GM12891 (cell line): ENCODE data around the gene NCEH1.

Source experiments
- DNase-seq: peaks from one replicate; pipeline ENCODE4 v3.0.0; 2011; ENCODE audit warnings: low spot score; ENCODE audit not compliant: insufficient read length
- FAIRE-seq: peaks from 2 replicates; lab custom pipeline; 2011; peaks lifted over from hg19 to GRCh38; lab: Jason Lieb, UNC
- PAX5 ChIP-seq: IDR thresholded peaks from 2 replicates; pipeline ENCODE4 v1.6.1; 2011; ENCODE audit warnings: low read length, moderate library complexity, mild to moderate bottlenecking; ENCODE audit not compliant: insufficient read depth, severe bottlenecking
- POLR2A ChIP-seq: IDR thresholded peaks from 2 replicates; pipeline ENCODE4 v1.6.1; 2011; ENCODE audit warnings: low read depth, low read length, control low read depth
- POLR2AphosphoS5 ChIP-seq: IDR thresholded peaks from 2 replicates; pipeline ENCODE4 v1.6.1; 2011; ENCODE audit warnings: low read depth, low read length, control low read depth
- POU2F2 ChIP-seq: IDR thresholded peaks from 2 replicates; pipeline ENCODE4 v1.6.1; 2011; ENCODE audit warnings: low read depth, mild to moderate bottlenecking, control low read depth, low read length, moderate library complexity
- SPI1 ChIP-seq: IDR thresholded peaks from 2 replicates; pipeline ENCODE4 v1.6.1; 2011; ENCODE audit warnings: low read depth, low read length, control low read depth
- TAF1 ChIP-seq: IDR thresholded peaks from 2 replicates; pipeline ENCODE4 v1.6.1; 2011; ENCODE audit warnings: low read depth, low read length, control low read depth

NCEH1 gene

DNA sequence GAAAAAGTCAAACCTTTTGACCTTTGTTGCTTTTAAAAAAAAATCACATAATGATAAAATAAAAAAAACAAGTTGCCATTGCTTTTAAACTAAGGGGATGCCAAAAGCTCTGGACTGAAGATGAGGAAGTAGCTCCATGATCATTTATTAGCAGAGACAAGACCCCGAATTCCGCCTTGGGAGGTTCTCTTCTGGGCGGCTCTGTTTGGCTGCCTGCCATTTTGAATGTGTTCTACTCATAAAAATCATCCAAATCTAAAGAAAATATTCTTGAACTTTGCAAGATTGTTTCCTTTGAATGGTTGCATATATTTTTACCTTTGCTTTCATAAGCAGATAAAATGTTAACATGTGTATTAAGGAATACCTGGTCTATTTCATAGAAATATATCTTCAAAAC, 63.8 kb downstream of the NCEH1 start:
- TF ChIP-seq POLR2A (no peak), POLR2AphosphoS5 (no peak), PAX5 (no peak), TAF1 (no peak), POU2F2 (no peak), SPI1 (no peak)
- no peak for DNase-seq
- no peak for FAIRE-seq

DNA sequence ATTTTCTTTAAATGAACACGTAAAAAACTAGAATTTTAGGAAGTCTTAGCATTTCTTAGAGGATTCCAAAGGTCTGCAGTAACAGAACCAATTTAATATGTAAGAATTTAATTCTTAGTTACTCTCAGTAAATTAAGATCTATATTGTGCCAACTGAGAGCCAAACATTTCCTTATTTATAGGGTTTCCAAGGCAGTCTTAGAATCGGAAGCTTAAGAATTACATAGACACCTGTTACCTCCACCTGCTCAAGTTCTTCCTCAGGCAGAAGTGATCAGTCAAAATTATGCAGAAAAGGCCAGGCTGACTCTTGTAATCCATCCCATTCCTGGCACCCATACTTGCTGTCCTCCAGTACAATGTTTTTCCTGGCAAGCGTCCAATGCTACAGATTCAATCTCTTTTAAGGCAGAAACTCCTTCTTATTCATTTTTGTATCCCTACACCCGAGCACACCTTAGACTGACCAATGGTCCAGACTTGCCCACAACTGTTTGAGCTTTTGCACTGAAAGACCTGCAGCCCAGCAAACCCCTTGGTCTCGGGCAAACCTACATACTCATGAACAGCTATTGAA, 64.3 kb downstream of the NCEH1 start:
- FAIRE-seq: no peak

DNA sequence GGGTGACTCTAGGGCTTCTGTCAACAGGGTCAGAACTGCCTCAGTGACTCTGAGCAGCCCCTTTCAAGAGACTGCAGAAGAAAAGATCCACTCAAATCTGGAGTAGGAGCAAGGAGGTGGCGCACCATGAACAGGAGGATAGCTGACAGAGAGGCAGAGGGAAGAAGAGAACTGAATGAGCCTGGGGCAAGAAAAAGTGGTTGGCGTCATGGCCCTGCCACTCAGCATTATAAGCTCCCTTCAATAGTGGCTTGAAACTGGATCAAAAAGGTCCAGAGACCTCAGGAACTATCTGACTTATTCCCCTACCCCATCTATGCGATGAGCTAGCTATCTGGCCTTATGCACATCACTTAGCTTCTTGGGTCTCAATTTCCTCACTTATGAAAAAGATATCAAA, 66.6 kb downstream of the NCEH1 start:
- no peak for DNase-seq
- FAIRE-seq: no peak
- TF ChIP-seq POLR2AphosphoS5 (no peak), TAF1 (no peak), PAX5 (no peak), POU2F2 (no peak), SPI1 (no peak), POLR2A (no peak)

More for the DNA sequence above, 64.3 kb downstream of the NCEH1 start:
- no peak for DNase-seq
- TF ChIP-seq POU2F2 (no peak), POLR2AphosphoS5 (no peak), POLR2A (no peak), TAF1 (no peak), PAX5 (no peak), SPI1 (no peak)

DNA sequence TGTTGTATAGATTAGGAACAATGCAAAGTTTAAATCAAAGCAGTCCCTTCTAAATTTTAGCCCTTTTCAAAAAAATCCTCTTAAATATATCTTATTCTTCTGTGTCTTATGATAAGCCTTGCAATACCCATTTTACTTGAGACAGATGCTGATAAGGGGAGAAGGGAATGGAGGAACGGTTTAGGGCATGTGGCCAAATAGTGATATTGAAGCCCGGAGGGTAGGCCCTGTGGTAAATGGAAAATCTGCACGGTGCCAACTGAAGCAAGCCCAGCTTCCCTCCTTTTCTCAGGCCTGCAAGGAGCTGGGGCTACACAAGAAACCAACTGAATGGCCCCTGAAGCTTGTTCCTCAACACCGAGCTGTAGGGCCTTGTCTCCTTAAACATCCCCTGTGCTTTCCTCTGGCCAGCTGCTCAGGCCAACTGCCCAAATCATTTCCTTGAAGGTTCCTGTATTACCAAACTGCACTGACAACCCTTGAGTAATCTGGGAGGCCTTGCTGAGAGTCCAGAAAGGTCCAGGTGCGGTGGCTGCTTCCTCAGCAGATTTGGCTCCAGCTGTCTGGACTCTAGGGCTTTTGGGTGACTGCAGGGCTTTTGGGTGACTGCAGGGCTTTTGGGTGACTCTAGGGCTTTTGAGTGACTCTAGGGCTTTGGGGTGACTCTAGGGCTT, 67.2 kb downstream of the NCEH1 start:
- no peak for FAIRE-seq
- no peak for DNase-seq
- TF ChIP-seq POU2F2 (no peak), SPI1 (no peak), POLR2AphosphoS5 (no peak), TAF1 (no peak)

DNA sequence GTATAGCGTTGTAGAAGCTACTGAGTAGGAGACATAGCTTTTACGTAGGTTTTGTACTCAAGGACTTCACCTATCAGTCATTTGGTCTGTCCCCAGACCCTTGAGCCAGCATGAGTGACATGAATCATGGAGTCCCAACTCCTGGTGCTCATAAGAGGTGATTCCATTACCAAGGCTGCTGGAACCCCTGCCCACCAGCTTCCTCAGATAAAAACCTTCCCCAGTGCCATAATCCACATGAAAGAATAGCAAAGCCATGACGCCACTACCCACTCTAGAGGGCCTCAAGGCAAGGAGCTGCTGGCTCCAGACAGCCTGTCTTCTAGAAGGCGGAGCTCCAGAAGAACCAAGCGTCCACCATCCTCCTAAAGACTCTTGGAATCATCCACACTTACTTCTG, 69.6 kb downstream of the NCEH1 start:
- DNase-seq: no peak
- FAIRE-seq: no peak
- TF ChIP-seq PAX5: no peak
- no peak for TF ChIP-seq SPI1
- no peak for TF ChIP-seq POLR2A
- TF ChIP-seq POLR2AphosphoS5: no peak
- TF ChIP-seq POU2F2: no peak
- no peak for TF ChIP-seq TAF1

DNA sequence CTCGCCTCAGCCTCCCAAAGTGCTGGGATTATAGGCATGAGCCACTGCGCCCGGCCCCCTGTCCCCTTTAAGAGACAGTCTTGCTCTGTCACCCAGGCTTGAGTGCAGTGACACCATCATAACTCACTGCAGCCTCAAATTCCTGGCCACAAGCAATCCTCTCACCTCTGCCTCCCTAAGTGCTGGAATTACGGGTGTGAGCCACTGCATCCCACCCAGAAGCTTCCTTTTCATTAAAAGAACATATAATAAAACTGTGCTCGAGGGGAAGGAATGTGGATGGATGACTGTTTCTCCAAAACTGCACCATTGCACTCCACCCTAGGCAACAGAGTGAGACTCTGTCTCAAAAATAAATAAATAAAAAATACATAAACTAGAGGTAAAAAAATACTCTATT, 70.1 kb downstream of the NCEH1 start:
- FAIRE-seq: no peak
- DNase-seq: no peak
- no peak for TF ChIP-seq TAF1
- no peak for TF ChIP-seq PAX5
- no peak for TF ChIP-seq SPI1
- no peak for TF ChIP-seq POLR2AphosphoS5
- no peak for TF ChIP-seq POU2F2

DNA sequence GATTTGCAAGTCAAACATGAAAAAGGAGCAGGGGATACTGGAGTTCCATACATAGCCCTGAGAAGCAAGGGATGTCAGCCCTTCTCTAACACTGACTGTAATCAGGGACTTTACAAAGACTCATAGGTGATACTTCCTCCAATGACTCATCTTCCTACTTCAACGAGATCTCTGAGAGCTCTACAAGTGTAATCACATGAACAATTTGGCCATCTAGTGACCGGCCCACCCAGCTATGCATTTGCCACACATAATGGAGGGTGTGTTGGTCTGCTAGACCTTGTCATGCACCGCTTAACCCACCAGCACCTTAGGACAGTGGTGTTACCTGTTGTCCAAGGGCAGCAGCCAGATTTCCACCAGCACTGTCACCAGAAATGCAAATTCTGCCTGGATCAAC, 75.3 kb downstream of the NCEH1 start:
- peak; percentile 10 for DNase-seq
- peak; percentile 58 for FAIRE-seq
- TF ChIP-seq POU2F2 (peak; percentile 59), POLR2AphosphoS5 (no peak), SPI1 (peak; percentile 73), PAX5 (peak; percentile 67), TAF1 (no peak)

DNA sequence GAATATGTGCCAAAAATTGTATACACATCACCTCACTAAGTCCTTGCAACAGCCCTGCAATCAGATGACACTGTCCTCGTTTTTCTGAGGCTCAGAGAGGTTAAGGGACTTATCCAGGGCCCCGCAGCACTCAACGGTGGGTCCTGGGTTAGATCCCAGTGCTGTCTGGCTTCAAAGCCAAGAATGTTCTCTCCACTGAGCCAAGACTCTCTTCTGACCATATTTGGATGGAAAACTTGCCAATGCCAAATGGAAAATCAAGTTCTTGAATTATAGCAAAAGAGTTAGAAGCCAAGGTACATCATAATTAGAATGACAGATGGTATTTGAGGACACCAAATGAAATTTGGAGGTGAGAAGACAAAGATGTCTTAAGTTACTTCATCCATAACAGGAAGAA, 75.9 kb downstream of the NCEH1 start:
- TF ChIP-seq POLR2AphosphoS5 (no peak), SPI1 (no peak), POLR2A (no peak), PAX5 (no peak), TAF1 (no peak), POU2F2 (no peak)
- FAIRE-seq (no peak), DNase-seq (no peak)

DNA sequence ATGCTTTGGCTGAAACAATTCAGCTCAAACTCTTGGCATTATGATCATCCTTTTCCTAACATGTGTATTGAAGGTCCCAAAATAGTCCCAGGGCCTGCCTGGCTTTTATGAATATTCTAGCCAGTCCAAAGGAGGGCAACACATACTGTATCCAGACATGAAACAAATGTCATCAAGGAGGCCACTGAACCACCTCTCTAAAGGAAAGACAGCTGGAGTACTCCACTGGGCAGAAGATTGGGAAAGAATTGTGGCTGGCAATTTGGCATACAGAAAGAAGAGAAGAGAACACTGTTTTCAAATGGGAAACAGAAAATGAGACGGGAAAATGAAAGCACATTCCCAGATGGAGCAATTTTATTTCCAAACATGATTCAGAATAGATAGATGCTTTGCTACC, 80.6 kb downstream of the NCEH1 start:
- FAIRE-seq (no peak), DNase-seq (no peak)
- no peak for TF ChIP-seq PAX5
- no peak for TF ChIP-seq POU2F2
- no peak for TF ChIP-seq TAF1
- TF ChIP-seq SPI1: no peak
- no peak for TF ChIP-seq POLR2A
- TF ChIP-seq POLR2AphosphoS5: no peak

DNA sequence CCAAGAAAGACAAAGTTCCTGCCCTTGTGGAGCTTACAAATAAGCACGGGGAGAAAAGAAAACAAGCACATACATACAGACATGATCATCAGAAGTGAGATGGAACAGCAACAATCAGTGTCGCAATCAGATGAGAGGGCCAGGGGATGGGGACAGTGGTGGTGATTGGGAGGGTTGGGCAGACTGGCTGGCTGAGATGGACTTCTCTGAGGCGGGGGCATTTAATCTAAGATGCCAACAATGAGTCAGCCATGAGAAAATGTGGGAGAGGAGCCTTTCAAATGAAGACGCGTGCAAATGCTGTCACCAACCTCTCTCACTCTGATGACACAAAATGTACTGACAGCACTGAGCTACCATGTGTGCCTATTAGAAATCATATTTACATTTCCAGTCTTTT, 81.4 kb downstream of the NCEH1 start:
- no peak for TF ChIP-seq PAX5
- TF ChIP-seq TAF1: no peak
- no peak for TF ChIP-seq SPI1
- TF ChIP-seq POLR2A: no peak
- no peak for TF ChIP-seq POLR2AphosphoS5
- no peak for TF ChIP-seq POU2F2
- DNase-seq: no peak
- no peak for FAIRE-seq
